ENCODE measurements around the gene EVC2.

EVC2 gene, protein sequence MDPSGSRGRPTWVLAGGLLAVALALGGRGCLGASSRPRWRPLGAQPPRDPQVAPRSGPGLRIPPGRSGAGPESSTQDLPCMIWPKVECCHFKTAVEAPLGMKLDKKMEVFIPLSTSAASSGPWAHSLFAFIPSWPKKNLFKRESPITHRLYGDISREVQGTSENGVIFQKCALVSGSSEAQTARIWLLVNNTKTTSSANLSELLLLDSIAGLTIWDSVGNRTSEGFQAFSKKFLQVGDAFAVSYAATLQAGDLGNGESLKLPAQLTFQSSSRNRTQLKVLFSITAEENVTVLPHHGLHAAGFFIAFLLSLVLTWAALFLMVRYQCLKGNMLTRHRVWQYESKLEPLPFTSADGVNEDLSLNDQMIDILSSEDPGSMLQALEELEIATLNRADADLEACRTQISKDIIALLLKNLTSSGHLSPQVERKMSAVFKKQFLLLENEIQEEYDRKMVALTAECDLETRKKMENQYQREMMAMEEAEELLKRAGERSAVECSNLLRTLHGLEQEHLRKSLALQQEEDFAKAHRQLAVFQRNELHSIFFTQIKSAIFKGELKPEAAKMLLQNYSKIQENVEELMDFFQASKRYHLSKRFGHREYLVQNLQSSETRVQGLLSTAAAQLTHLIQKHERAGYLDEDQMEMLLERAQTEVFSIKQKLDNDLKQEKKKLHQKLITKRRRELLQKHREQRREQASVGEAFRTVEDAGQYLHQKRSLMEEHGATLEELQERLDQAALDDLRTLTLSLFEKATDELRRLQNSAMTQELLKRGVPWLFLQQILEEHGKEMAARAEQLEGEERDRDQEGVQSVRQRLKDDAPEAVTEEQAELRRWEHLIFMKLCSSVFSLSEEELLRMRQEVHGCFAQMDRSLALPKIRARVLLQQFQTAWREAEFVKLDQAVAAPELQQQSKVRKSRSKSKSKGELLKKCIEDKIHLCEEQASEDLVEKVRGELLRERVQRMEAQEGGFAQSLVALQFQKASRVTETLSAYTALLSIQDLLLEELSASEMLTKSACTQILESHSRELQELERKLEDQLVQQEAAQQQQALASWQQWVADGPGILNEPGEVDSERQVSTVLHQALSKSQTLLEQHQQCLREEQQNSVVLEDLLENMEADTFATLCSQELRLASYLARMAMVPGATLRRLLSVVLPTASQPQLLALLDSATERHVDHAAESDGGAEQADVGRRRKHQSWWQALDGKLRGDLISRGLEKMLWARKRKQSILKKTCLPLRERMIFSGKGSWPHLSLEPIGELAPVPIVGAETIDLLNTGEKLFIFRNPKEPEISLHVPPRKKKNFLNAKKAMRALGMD

DNA sequence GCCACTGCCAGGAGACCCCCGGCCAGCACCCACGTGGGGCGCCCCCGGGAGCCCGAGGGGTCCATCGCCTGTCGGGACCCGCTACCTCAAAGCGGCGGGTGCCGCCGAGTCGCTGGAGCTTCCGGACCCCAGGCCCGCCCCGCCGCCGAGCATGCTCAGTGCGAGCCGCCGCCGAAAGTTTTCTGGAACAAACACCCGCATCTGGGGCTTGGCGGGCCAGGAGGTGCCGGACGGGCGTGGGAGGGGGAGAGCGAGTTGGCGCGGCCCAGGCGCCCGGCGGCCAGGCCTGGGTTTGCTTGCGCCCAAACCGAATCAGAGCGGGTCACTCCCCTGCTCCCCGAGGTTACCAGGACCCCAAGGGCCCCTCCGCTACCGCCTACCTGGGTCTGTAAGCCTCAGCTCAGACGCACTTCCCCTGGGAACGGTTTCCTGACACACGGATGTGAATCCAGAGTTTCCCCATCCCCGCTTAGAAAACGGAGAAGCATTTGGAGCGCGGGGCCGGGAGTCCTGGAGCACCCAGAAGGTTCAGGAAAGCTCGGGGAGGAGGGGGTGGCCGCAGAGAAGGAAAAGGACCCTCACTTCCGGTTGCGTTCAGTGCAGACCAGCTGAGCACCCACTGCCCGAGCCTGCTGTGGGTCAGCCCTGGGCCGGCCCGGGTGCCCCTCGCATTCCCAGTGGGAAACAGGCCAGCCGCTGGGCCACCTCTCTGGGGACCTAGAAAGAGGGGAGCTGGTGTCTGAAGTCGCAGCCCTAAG, at the start of gene EVC2:
EVC2 (minus strand) TSS at position 111 of the 758 bp plus-strand sequence; CDS start at position 65, 46 bp downstream.
- no peak for DNase-seq

GRCh38 chr4:5757954-5758353, 49.6 kb upstream of the EVC2 start:
- DNase-seq: no peak

DNA sequence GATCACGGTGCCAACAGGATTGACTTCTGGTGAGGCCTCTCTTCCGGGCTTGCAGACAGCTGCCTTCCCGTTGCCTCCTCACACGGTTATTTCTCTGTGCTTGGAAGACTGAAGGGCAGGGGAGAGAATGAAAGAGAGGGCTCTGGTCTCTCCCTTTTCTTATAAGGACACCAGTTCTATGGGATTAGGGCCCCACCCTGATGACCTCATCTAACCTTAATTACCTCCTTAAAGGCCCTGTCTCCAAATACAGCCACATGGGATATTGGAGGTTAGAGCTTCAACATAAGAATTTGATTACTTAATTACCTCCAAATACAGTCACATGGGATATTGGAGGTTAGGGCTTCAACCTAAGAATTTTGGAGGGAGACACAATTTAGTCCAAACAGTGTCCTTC, 49.2 kb upstream of the EVC2 start:
- DNase-seq: no peak

GRCh38 chr4:5757091-5757490, 48.7 kb upstream of the EVC2 start:
- DNase-seq: no peak

DNA sequence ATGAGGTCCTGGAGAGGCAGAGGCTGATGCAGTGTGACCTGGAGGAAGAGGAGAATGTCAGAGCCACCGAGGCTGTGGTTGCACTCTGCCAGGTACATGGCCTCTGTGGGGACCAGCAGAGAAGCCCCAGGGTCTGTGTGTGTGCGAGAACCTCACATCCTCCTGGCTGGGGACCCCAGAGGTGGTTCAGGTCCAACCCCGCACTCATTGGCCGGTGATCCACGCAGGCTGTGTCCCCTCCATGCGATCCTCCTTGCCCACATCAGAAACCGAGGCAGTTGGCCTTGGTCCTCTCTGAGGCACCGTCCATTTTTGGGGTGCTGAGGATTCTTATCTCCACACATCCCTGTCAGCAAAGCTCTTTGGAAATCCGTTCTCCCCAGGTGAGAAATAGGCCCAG, 47.9 kb upstream of the EVC2 start:
- DNase-seq: no peak

DNA sequence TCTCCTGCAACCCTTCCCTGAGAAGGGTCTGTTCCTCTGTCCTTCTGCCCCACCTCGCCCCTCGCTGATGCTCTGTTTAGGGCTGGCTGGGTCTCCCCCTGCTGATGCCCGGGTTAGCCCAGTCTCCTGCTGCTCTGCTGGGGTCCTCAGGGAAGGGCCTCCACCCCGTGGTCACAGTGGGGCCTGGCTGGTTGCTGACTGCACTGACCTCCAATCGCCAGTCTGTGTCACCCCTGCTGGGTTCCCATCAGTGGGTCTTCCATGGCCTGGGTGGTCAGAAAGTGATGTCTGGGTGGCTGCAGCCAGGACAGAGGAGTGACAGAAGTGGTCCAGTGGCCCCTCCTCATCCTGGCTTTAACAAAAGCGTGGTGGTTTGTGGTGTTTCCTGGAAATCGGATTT, 47.3 kb upstream of the EVC2 start:
- no peak for DNase-seq

GRCh38 chr4:5755161-5755560, 46.8 kb upstream of the EVC2 start:
- no peak for DNase-seq

DNA sequence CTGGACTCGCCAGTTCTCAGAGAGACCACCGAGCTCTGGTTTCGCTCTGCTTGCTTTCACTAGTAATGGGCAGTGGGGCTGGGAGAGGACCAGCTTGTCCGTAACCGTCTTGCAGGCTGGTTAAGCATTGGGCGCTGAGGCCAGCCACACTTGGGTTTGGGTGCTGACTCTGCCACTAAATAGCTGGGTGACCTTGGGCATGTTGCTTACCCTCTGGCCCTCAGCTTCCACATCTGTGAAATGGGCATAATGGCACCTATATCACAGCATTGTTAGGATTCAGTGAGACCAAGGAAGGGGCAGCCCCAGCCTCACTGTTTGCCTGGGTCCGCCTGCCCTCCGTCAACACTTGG, 46.1 kb upstream of the EVC2 start:
- no peak for DNase-seq

DNA sequence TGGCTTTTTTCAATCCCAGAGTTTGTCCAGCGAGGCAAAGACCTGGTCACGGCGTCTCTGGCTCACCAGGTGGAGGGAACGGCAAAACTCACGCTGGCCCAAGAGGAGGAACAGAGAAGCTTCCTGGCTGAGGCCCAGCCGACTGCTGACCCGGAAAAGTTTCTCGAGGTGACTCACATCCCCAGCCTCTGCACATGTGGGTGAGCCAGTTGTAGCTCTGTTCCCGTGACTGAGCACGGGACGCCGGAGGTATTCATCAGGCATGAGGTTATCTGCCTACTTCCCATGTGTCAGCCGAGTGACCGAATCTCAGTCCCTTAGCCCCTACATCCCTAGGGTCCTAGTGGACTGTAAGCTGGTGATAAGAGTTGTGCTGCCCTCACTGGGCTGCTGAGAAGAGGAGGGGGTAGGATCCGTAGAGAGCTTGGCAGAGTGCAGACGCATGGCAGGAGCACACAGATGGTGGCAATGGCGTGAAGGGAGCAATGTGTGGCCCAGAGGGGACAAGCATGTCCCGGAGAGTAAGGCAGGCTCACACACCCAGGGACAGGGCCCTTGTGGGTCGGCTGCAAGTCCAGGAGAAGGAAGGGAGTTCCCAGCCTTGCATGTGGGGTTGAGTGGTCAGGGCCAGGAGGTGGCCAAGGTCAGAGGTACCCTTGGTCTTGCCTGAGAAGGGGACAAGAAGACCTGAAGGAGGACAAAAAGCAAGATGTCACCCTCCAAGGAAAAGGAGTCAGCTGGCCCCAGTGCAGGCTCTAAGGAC, 45.6 kb upstream of the EVC2 start:
- DNase-seq: no peak

GRCh38 chr4:5753366-5753765, 45.0 kb upstream of the EVC2 start:
- DNase-seq: no peak

GRCh38 chr4:5752376-5753184, 44.2 kb upstream of the EVC2 start:
- DNase-seq: no peak

- DNase-seq: no peak
Measured at GRCh38 chr4:5751666-5752375, 43.5 kb upstream of the EVC2 start.

DNA sequence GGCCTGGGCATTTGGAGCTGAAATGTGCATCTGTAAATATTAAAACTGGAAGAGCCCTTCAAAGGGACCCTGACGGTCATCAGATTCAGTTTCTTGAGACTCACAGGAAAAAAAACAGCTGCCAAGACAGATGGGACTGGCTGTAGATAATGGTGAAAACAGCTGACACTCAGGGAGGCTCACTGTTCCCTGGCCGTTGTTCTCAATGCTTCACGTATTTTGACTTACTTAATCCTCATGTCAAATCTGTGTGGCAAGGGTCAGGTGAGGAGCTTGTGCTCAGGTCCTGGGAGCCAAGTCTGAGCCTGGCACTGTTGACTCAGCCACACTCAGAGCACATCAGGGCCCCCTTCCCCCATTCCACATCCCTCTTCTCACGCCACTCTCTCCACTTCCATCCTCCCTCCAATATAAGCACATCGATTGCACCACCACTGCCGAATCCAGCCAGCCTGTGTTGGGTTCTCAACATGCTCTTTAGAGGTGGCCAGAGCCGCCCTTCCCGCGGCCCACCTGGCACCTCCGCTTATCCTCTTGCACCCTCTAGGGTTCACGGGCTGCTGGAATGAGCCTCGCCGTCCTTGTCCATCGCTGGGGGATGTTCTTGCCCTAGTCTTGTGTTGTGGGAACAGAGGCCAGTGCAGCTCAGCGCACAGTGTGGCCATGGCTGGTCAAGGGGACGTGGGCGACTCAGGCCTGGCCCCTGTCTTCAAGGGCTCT, 42.7 kb upstream of the EVC2 start:
- DNase-seq: peak; percentile 23

- peak; percentile 23 for DNase-seq
Measured at GRCh38 chr4:5750052-5750945, 41.9 kb upstream of the EVC2 start.

GRCh38 chr4:5749568-5749967, 41.2 kb upstream of the EVC2 start:
- DNase-seq: no peak

GRCh38 chr4:5747738-5748375, 39.5 kb upstream of the EVC2 start:
- no peak for DNase-seq

DNA sequence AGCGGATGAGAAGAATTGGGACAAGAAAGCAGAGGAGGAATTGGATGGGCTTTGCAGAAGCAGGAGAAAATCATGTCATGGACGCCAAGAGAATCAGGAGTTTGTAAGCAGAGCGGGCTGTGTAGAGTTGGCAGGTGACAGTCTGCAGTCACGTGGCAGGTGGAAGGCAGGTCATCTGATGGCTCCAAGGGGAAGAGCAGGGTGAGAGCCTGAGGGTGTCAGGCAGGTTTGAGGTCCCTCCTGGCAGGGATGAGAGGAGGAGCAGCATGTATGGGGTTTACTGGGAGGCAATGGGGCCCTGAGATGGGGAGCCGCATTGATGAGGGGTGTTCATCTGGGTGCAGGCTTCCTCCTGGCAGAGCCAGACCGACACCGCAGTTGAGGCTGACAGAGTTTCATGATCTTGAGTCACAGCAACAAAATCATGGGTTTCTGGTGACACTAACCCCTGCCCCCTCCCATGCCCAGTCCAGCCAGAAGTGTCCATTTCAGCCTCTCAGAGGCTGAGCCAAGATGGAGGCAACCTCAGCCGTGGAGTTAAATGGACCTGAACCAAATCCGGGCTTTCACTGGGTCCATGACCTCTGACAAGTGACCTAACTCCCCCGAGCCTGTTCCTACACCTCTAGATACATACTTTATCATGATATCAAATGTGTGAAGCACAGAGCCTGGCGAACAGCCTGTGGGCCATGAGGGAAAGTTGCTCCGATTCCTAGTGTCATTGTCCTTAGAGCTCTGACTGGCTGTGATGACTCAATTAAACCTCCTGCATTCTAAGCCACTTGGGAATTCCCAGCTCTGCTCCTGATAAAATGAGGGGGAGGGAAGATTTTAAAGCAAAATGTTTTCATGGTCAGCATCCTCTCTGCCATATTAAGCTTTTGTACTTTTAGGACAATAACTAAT, 38.7 kb upstream of the EVC2 start:
- DNase-seq: no peak

Measured in DMS 273 treated with DMSO at 0.1 percent for 48 hours (cell line).